Loucy (cell line): ENCODE data around the gene JAG1.

Source experiments
- H2AFZ ChIP-seq: fragments of 200-600 bp; sonication (generic); 2 replicates; pipeline ENCODE4 v1.6.0; 2016; ENCODE audit warnings: antibody characterized with exemption, mild to moderate bottlenecking, low read length, moderate library complexity
- H3F3A ChIP-seq: fragments of 200-600 bp; 2 replicates; pipeline ENCODE4 v1.6.0; 2016; ENCODE audit warnings: antibody characterized with exemption, low read depth, mild to moderate bottlenecking
- H3K27me3 ChIP-seq: fragments of 200-600 bp; sonication (generic); 2 replicates; pipeline ENCODE4 v1.6.1; 2014; ENCODE audit warnings: low read length, mild to moderate bottlenecking; ENCODE audit not compliant: insufficient read depth, poor library complexity, severe bottlenecking
- H3K36me3 ChIP-seq: fragments of 200-600 bp; sonication (generic); 2 replicates; pipeline ENCODE4 v1.6.1; 2016; ENCODE audit warnings: low read length; ENCODE audit not compliant: insufficient read depth
- H3K4me1 ChIP-seq: fragments of 200-600 bp; sonication (generic); 2 replicates; pipeline ENCODE4 v1.5.1; 2014; ENCODE audit warnings: low read length, mild to moderate bottlenecking; ENCODE audit not compliant: insufficient read depth, poor library complexity, severe bottlenecking
- H3K4me2 ChIP-seq: fragments of 200-600 bp; sonication (generic); 2 replicates; pipeline ENCODE4 v1.6.0; 2014; ENCODE audit warnings: antibody characterized with exemption, low read length, low read depth, mild to moderate bottlenecking; ENCODE audit not compliant: poor library complexity, severe bottlenecking
- H3K4me3 ChIP-seq: fragments of 200-600 bp; sonication (generic); 2 replicates; pipeline ENCODE4 v1.5.1; 2014; ENCODE audit warnings: low read length, mild to moderate bottlenecking, mixed read lengths; ENCODE audit not compliant: poor library complexity, severe bottlenecking
- H3K79me2 ChIP-seq: fragments of 200-600 bp; sonication (generic); 2 replicates; pipeline ENCODE4 v1.6.1; 2014; ENCODE audit warnings: low read length; ENCODE audit not compliant: insufficient read depth
- H3K9ac ChIP-seq: fragments of 200-600 bp; sonication (generic); 2 replicates; pipeline ENCODE4 v1.6.0; 2014; ENCODE audit warnings: mild to moderate bottlenecking, low read depth, low read length, moderate library complexity; ENCODE audit not compliant: poor library complexity, severe bottlenecking
- H3K9me2 ChIP-seq: fragments of 200-600 bp; sonication (generic); replicated peaks from 2 replicates; pipeline ENCODE4 v1.6.1; 2016; ENCODE audit warnings: low read depth, low read length, mixed read lengths
- H3K9me3 ChIP-seq: fragments of 200-600 bp; sonication (generic); 2 replicates; pipeline ENCODE4 v1.6.1; 2014; ENCODE audit warnings: mild to moderate bottlenecking, antibody characterized with exemption, low read length, low read depth; ENCODE audit not compliant: insufficient read depth
- H4K20me1 ChIP-seq: fragments of 200-600 bp; sonication (generic); 2 replicates; pipeline ENCODE4 v1.6.0; 2014; ENCODE audit warnings: antibody characterized with exemption, low read length, mild to moderate bottlenecking; ENCODE audit not compliant: insufficient read depth, poor library complexity, severe bottlenecking
- EZH2phosphoT487 ChIP-seq: fragments of 200-600 bp; IDR thresholded peaks from 2 replicates; pipeline ENCODE4 v1.6.1; 2018; ENCODE audit warnings: antibody characterized with exemption, mild to moderate bottlenecking, moderate library complexity, borderline replicate concordance
- TF ChIP-seq, protein P1 (sequence below): fragments of 200-600 bp; sonication (generic); conservative IDR thresholded peaks from 2 replicates; pipeline ENCODE4 v1.5.1; 2014; ENCODE audit warnings: mild to moderate bottlenecking, antibody characterized with exemption, low read length

JAG1 gene

DNA sequence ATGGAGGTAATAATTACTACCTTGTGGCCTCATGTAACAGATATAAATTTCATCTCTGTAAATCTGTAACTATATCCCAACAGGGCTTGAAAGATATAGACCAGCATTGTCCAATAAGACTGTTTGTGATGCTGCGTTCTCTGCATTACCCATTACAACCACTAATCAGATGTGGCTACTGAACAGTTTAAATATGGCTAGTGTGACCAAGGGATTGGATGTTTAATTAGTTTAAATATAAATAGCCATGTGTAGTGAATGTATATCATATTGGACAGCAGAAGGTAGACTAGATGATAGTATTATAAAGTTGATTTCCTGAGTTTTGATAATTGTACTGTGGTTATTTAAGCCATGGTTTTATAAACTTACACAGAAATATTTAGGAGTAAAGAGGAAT is 27.8 kb upstream of the JAG1 start:
- TF ChIP-seq, protein P1, sequence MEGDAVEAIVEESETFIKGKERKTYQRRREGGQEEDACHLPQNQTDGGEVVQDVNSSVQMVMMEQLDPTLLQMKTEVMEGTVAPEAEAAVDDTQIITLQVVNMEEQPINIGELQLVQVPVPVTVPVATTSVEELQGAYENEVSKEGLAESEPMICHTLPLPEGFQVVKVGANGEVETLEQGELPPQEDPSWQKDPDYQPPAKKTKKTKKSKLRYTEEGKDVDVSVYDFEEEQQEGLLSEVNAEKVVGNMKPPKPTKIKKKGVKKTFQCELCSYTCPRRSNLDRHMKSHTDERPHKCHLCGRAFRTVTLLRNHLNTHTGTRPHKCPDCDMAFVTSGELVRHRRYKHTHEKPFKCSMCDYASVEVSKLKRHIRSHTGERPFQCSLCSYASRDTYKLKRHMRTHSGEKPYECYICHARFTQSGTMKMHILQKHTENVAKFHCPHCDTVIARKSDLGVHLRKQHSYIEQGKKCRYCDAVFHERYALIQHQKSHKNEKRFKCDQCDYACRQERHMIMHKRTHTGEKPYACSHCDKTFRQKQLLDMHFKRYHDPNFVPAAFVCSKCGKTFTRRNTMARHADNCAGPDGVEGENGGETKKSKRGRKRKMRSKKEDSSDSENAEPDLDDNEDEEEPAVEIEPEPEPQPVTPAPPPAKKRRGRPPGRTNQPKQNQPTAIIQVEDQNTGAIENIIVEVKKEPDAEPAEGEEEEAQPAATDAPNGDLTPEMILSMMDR, result no peak
- TF ChIP-seq EZH2phosphoT487, result no peak
- H3K4me3 ChIP-seq, result no peak overlapping the region

DNA sequence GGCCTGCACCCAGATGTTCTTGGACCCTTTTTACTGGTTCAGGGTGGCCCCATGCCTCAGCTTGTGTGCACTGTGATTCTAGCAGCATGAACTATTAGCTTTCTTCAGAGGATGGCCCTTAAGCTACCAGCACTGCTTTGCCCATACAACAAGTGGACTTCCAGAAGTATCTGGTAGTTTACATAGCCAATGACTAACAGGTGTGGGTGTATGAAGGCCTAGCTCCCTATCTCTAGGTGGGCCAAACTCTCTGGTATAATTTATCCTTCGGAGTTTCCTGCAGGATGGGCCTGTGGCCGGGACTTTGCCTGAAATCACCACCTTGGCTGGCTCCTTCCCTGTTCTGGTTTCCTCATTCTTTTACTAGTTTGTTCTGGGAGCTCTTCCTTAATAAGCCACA is 26.1 kb upstream of the JAG1 start:
- Histone ChIP-seq H3F3A (no peaks in the 10 kb centered on the region), H3K4me1 (no peaks in the 10 kb centered on the region), H3K4me2 (no peak overlapping the region), H3K9ac (no peak overlapping the region), H3K4me3 (no peak overlapping the region), H3K27me3 (no peaks in the 10 kb centered on the region), H3K36me3 (no peaks in the 10 kb centered on the region), H4K20me1 (no peaks in the 10 kb centered on the region), H3K9me3 (peaks cover 3% of the 10 kb centered on the region; the same call in 1 of the 2 replicates), H3K79me2 (no peaks in the 10 kb centered on the region), H2AFZ (no peak overlapping the region), H3K9me2 (no peaks in the 10 kb centered on the region)
- TF ChIP-seq EZH2phosphoT487, result no peak
- TF ChIP-seq, protein P1, result no peak

More for the DNA sequence above, 27.8 kb upstream of the JAG1 start:
- Histone ChIP-seq H2AFZ (no peak overlapping the region), H3K27me3 (no peaks in the 10 kb centered on the region), H3K9me2 (no peaks in the 10 kb centered on the region), H3F3A (no peaks in the 10 kb centered on the region), H4K20me1 (no peaks in the 10 kb centered on the region), H3K4me1 (no peaks in the 10 kb centered on the region), H3K4me2 (no peak overlapping the region), H3K36me3 (no peaks in the 10 kb centered on the region), H3K79me2 (no peaks in the 10 kb centered on the region), H3K9ac (no peak overlapping the region), H3K9me3 (peaks cover 3% of the 10 kb centered on the region; the same call in 1 of the 2 replicates)

DNA sequence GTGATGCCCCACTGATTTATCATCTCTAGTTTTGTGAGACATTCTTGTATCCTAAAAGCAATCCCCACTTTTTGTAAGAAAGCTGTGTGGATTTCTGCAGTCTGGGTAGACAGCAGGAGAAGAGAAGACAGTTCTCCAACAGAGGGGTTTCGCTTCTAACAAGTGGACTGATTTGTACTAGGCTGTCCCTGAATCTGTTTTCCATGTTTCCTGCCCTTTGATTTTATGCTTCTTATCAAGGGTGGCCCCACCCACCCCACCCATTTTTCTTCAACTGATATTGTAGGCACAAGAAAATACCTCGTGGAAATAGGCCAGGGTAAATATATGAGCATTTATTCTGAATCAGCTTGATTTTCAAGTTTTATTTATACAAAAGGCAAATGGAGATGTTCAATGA is 25.7 kb upstream of the JAG1 start:
- H3K27me3 ChIP-seq, result no peaks in the 10 kb centered on the region
- H3K4me1 ChIP-seq, result no peaks in the 10 kb centered on the region
- H3K79me2 ChIP-seq, result no peaks in the 10 kb centered on the region
- H4K20me1 ChIP-seq, result no peaks in the 10 kb centered on the region
- peaks cover 3% of the 10 kb centered on the region; the same call in 1 of the 2 replicates for H3K9me3 ChIP-seq
- no peaks in the 10 kb centered on the region for H3K9me2 ChIP-seq
- no peak for TF ChIP-seq EZH2phosphoT487
- TF ChIP-seq, protein P1, result no peak
- no peaks in the 10 kb centered on the region for H3K36me3 ChIP-seq
- H2AFZ ChIP-seq, result no peak overlapping the region
- no peak overlapping the region for H3K4me2 ChIP-seq
- H3K4me3 ChIP-seq, result no peak overlapping the region
- no peaks in the 10 kb centered on the region for H3F3A ChIP-seq
- H3K9ac ChIP-seq, result no peak overlapping the region
